Mucosa of descending colon (tissue), 3 donors: ENCODE data around the gene PEAK3. TPM values are rescaled to one million over a fixed set of nuclear protein-coding genes. Genes with fewer than 3 reads are reported as not detected.

ENCODE experiments used
- ATAC-seq: fragments of 200-7000 bp; cut with Tn5 transposase; one replicate; pipeline ENCODE4 v1.9.1; 2020; ENCODE audit warnings: mild to moderate bottlenecking, moderate library complexity
- DNase-seq, 3 donors: peaks; one replicate each; pipeline ENCODE4 v3.0.0-alpha.2; 2020
- H3K36me3 ChIP-seq: fragments of 200-600 bp; one replicate; pipeline ENCODE4 v1.8.0; 2021; ENCODE audit warnings: low read depth, mild to moderate bottlenecking
- H3K4me1 ChIP-seq: fragments of 200-600 bp; one replicate; pipeline ENCODE4 v1.8.0; 2021; ENCODE audit warnings: low read depth, mild to moderate bottlenecking
- H3K4me3 ChIP-seq: fragments of 200-600 bp; one replicate; pipeline ENCODE4 v1.8.0; 2021; ENCODE audit warnings: mild to moderate bottlenecking
- H3K9me3 ChIP-seq: fragments of 200-600 bp; one replicate; pipeline ENCODE4 v1.8.0; 2021; ENCODE audit warnings: mild to moderate bottlenecking
- CTCF ChIP-seq: fragments of 200-600 bp; IDR thresholded peaks from one replicate; pipeline ENCODE4 v1.8.0; 2022; ENCODE audit warnings: antibody characterized with exemption, mild to moderate bottlenecking
- intact Hi-C, 2 donors: fragments of 100-400 bp; cut with DNase I in 1 of 2; cut with micrococcal nuclease in 1 of 2; formaldehyde crosslinking; loops; one replicate each; pipeline versions ENCODE4 v1.11.0 to v1.11.1; 2022; cut with DNase I, micrococcal nuclease
- long read RNA-seq, 2 donors: library from polyadenylated mRNA; unstranded; transcript quantifications; one replicate each; pipeline ENCODE4 v2.0.0, GENCODE V29; 2019 to 2021
- total RNA-seq, 3 donors: library from RNA; stranded (reverse); fragmentation: NEBNext Ultra II Directional in 2 of 3; extraction: Animal tissue kit (Norgen Biotek cat#: 25700) in 2 of 3; gene quantifications; one replicate each; pipeline versions ENCODE4 v1.2.1 to v1.2.4, GENCODE V29; 2021 to 2023
- donor health status: DM: no; HTN: no; CAD: no; lungs with moderate emphysema.
- donor health status: DM: no; HTN: no; CAD: no.
- donor health status: DM: no; HTN: yes; CAD: no.

The PEAK3 gene, protein sequence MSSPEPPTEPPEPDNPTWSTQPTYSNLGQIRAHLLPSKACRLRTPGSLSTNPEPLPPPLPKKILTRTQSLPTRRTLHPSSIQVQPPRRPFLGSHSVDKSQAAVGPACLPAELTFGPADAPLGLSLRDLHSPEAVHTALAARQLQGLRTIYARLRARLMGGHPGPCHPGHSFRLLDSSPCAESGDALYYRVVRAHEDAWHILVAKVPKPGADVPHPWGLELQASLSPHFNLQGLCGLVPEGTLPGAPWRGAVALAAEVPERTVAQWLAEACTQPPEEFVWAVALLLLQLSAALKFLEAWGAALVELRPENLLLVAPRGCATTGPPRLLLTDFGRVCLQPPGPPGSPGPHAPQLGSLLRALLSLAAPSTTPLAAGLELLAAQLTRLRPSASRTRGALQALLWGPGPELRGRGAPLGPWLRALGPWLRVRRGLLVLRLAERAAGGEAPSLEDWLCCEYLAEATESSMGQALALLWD
- total RNA-seq, result 1 to 10 TPM in 2 of 3 donors, under 1 TPM in 1; 0.29 to 1.4 (median 1.1) TPM
- long read RNA-seq, donor 1, partial matches to known transcripts, result 0 of 5 reads
- long read RNA-seq, donor 1, other reads (novel, unspliced or antisense), result 5 of 5 reads
- long read RNA-seq, donor 2, partial matches to known transcripts, result 1 of 1 reads
- long read RNA-seq, donor 2, other reads (novel, unspliced or antisense), result 0 of 1 reads

DNA sequence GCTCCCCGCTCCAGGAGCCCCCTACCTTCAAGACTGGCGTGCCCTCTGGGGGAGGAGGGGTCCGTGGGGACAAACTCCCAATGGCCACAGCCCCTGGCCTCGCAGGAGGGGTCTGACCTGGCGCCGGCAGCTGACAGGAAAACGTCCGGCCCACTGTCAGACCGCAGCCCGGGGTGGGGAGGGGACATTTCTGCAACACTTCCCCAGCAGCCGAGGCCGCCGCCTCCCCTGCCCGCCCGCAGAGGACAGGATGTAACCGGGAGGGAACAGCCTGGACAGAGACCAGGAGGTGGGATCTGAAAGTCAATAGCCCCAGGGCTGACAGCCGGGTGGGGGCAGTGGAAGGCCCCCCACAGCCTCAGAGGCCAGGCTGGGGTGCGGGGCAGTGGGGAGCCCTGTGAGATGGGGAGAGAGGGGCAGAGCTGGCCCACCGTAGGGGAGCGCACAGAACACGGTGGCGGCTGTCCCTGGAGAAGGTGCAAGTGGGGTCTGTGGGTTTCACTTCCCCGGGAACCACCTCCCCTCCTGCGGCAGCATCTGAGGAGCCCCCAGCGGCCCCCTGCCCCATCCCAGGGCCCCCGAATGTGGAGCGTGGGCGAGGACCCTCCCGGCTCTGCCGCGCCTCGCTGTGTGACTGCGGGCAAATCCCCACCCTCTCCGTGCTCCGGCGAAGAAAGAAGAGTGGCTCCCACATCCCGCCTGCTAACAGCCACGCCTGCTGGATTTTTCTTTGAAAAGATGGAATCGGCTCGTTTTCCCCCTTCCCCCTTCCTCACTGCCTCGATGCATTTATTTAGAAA, at the start of gene PEAK3:
Gene PEAK3, minus strand, starts transcription at position 114 of the 800 bp plus-strand sequence. CDS start 1,244 bp downstream, outside the sequence.
- H3K4me3 ChIP-seq, result no peak within 1 kb of the TSS
- H3K36me3 ChIP-seq, result no peaks in the 10 kb centered on the region
- TF ChIP-seq CTCF, result no peak
- intact Hi-C loops, result no loop called here
- H3K9me3 ChIP-seq, result no peaks in the 10 kb centered on the region
- DNase-seq (peak; percentile 66 to 90 (median 74)), ATAC-seq (peak; percentile 65)
- peaks cover 4% of the 10 kb centered on the region for H3K4me1 ChIP-seq

DNA sequence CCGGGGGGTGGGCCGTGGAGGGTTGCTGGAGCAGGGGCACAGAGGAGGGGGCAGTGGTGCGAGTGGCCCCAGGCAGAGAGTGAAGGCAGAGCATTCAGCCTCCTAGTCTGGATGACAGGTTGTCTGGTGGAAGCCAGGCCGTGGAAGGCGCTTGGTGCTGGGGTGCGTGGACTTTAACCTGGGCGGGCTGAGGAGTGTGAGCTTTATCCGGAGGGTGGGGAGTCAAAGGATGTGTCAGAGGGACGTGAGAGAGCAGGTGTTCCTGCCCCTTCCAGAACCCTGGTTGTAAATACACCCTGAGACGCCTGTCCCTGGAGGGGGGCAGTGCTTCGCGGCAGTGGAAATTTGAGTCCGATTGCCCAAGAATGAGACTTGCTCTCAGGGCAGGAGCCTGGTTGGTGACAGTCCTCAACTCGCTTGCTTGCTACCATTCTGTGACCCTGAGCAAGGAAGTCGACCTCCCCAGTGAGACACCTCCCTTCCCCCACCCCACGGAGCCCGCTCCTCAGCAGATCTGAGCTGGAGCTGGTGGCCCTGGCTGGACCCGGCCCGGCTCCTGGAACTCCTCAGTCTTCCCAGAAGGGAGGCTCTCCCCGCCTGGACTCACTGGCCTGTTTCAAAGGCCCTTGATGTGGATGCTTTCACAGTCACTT, 48.8 kb upstream of the PEAK3 start:
- H3K9me3 ChIP-seq, result no peaks in the 10 kb centered on the region
- intact Hi-C loops, result no loop called here
- TF ChIP-seq CTCF, result no peak
- ATAC-seq, result peak; percentile 78
- peaks cover 63% of the 10 kb centered on the region for H3K4me1 ChIP-seq
- H3K36me3 ChIP-seq, result no peaks in the 10 kb centered on the region
- DNase-seq, result peak; percentile 91 to 95 (median 94)
- no peak overlapping the region for H3K4me3 ChIP-seq

DNA sequence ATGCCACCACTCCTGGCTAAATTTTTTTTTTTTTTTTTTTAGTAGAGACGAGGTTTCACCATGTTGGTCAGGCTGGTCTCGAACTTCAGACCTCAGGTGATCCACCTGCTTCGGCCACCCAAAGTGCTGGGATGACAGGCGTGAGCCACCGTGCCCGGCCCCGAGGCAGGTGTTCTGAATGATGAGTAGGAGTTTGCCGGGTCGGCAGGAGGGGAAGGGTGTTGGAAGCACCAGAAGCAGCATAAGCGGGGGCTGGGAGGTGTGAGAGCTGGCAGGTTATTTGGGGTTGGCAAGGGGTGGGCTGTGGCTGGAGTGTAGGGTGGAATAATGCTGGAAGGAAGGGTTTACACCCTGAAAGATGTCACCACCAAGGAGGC, 48.3 kb upstream of the PEAK3 start:
- TF ChIP-seq CTCF, result no peak
- H3K4me1 ChIP-seq, result peaks cover 63% of the 10 kb centered on the region
- intact Hi-C loops, result no loop called here
- DNase-seq (no peak), ATAC-seq (no peak)
- H3K4me3 ChIP-seq, result no peak overlapping the region
- no peaks in the 10 kb centered on the region for H3K36me3 ChIP-seq
- no peaks in the 10 kb centered on the region for H3K9me3 ChIP-seq

DNA sequence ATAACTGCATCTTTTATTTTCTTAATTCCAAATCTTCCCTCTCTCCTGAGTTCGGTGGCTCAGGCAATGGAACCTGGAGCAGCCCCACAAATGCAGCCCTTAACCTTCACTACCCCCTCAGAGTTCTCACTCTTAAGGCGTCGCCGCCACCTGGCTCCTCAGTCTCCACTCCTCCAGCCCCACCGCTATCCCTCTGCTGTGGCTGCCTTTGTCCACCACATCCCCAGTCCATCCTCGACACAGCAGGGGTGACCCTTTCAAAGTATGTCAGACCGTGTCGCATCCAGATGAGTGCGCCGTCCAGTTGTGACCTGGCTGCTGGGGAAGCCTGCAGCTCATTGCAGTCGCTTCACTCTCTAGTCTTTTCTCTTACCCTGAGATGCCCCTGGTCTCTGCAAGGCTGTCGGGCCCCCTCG, 47.5 kb upstream of the PEAK3 start:
- no peak for ATAC-seq
- peaks cover 61% of the 10 kb centered on the region for H3K4me1 ChIP-seq
- H3K4me3 ChIP-seq, result peak overlapping the region; percentile 98
- TF ChIP-seq CTCF, result no peak
- DNase-seq, result peak in 2 of 3 donors; percentile 36 to 55
- H3K36me3 ChIP-seq, result no peaks in the 10 kb centered on the region
- intact Hi-C loops, result loop anchor here in 1 of 2 donors (10.0 kb wide), 1 partner anchor 95 kb away; the partner anchor contains the start of genes PLEKHJ1 and SF3A2
- H3K9me3 ChIP-seq, result no peaks in the 10 kb centered on the region

DNA sequence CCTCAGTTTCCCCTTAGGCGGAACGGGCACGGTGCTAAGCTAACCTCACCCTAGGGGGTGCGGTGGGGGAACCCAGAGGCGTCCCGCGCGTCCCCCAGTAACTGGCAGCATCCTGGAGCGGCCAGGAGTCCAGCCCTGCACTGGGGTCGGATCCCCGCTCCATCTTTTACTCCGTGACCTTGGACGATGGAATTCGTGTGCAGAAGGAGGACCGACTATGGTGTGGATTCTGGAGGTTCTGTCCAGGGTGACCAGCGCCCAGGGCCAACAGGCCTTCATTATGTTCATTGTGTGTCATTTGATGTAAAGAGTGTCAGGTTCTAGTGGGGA, 47.1 kb upstream of the PEAK3 start:
- DNase-seq, result no peak
- Histone ChIP-seq H3K9me3 (no peaks in the 10 kb centered on the region), H3K4me3 (peak overlapping the region; percentile 98), H3K36me3 (no peaks in the 10 kb centered on the region), H3K4me1 (peaks cover 57% of the 10 kb centered on the region)
- TF ChIP-seq CTCF, result no peak
- ATAC-seq, result no peak
- intact Hi-C loops, result loop anchor here in 1 of 2 donors (10.0 kb wide), 1 partner anchor 94 kb away; the partner anchor contains the start of genes PLEKHJ1 and SF3A2
